HG02759 (cell line): ENCODE results near the gene EFL1.

Source experiments
- ATAC-seq: cut with Tn5 transposase; IDR thresholded peaks from one replicate; pipeline ENCODE4 v1.9.1; 2021; ENCODE audit warnings: mild to moderate bottlenecking, moderate library complexity; ENCODE audit not compliant: unreplicated experiment

EFL1 gene

GRCh38 chr15:82128401-82129148 is 134.0 kb downstream of the EFL1 start:
- ATAC-seq: no peak

- no peak for ATAC-seq
These were observed 135.0 kb downstream of the EFL1 start for GRCh38 chr15:82127581-82127980.

GRCh38 chr15:82126346-82126745 is 136.2 kb downstream of the EFL1 start:
- ATAC-seq: no peak

GRCh38 chr15:82124331-82125263 is 137.9 kb downstream of the EFL1 start:
- ATAC-seq: no peak

- no peak for ATAC-seq
These were observed 139.7 kb downstream of the EFL1 start for GRCh38 chr15:82122746-82123400.

- ATAC-seq: no peak
These were observed 144.5 kb downstream of the EFL1 start for GRCh38 chr15:82118040-82118439.

- no peak for ATAC-seq
These were observed 145.2 kb downstream of the EFL1 start for GRCh38 chr15:82117296-82117695.

GRCh38 chr15:82114660-82115059 is 147.9 kb downstream of the EFL1 start:
- no peak for ATAC-seq

- ATAC-seq: no peak
These were observed 149.3 kb downstream of the EFL1 start for GRCh38 chr15:82113106-82113715.

- ATAC-seq: no peak
These were observed 150.6 kb downstream of the EFL1 start for GRCh38 chr15:82111918-82112317.

GRCh38 chr15:82110144-82110543 is 152.4 kb downstream of the EFL1 start:
- ATAC-seq: no peak

GRCh38 chr15:82108489-82109078 is 153.9 kb downstream of the EFL1 start:
- ATAC-seq: peak; percentile 92

- ATAC-seq: no peak
These were observed 155.9 kb downstream of the EFL1 start for GRCh38 chr15:82106679-82107078.

GRCh38 chr15:82105451-82106215 is 156.9 kb downstream of the EFL1 start:
- ATAC-seq: no peak

- no peak for ATAC-seq
These were observed 159.1 kb downstream of the EFL1 start for GRCh38 chr15:82103468-82103867.

GRCh38 chr15:82100111-82100929 is 162.2 kb downstream of the EFL1 start:
- no peak for ATAC-seq

GRCh38 chr15:82098674-82099073 is 163.9 kb downstream of the EFL1 start:
- ATAC-seq: no peak

GRCh38 chr15:82095803-82096202 is 166.7 kb downstream of the EFL1 start:
- no peak for ATAC-seq

- no peak for ATAC-seq
These were observed 168.7 kb downstream of the EFL1 start for GRCh38 chr15:82093774-82094211.
